ENCODE data around the gene KAT7. TPM values are rescaled to one million over a fixed set of nuclear protein-coding genes. Genes with fewer than 3 reads are reported as not detected.
"Not testable (repeated sequence)": the region's sequence is repeated elsewhere in the genome, so short reads cannot be mapped to it uniquely, and the experiment has no call there.

Gene KAT7
- total RNA-seq, 1 experiment from 2014 or later = 90.6 TPM

- no peak for DNase-seq
- Mint-ChIP-seq H3K4me3 (ENCODE audit: low read depth, unreplicated experiment) (no peak overlapping the region), H3K4me1 (ENCODE audit: low read depth, unreplicated experiment) (peaks cover 34% of the 10 kb centered on the region), H3K9me3 (ENCODE audit: low read depth, unreplicated experiment) (no peaks in the 10 kb centered on the region), H3K27me3 (ENCODE audit: unreplicated experiment) (no peaks in the 10 kb centered on the region), H3K36me3 (ENCODE audit: insufficient read depth, unreplicated experiment) (peaks cover 81% of the 10 kb centered on the region), H3K27ac (ENCODE audit: unreplicated experiment) (no peak overlapping the region)
- no TSS peak for BruUV-seq (replicated peaks)
- no peak for TF ChIP-seq CTCF (IDR thresholded peaks at IDR 0.05; ENCODE audit: unreplicated experiment)
- CTCF ChIA-PET = no interaction called here
- intact Hi-C loops (cut with micrococcal nuclease; ENCODE audit: unreplicated experiment) = no loop called here
Measured at GRCh38 chr17:49823614-49824013, 35.1 kb downstream of the KAT7 start.

GRCh38 chr17:49825645-49826044, 37.2 kb downstream of the KAT7 start:
- TF ChIP-seq CTCF (IDR thresholded peaks at IDR 0.05; ENCODE audit: unreplicated experiment) = no peak
- Mint-ChIP-seq H3K4me1 (ENCODE audit: low read depth, unreplicated experiment) (peaks cover 44% of the 10 kb centered on the region), H3K36me3 (ENCODE audit: insufficient read depth, unreplicated experiment) (peaks cover 86% of the 10 kb centered on the region), H3K27me3 (ENCODE audit: unreplicated experiment) (no peaks in the 10 kb centered on the region), H3K4me3 (ENCODE audit: low read depth, unreplicated experiment) (no peak overlapping the region), H3K27ac (ENCODE audit: unreplicated experiment) (no peak overlapping the region), H3K9me3 (ENCODE audit: low read depth, unreplicated experiment) (no peaks in the 10 kb centered on the region)
- intact Hi-C loops (cut with micrococcal nuclease; ENCODE audit: unreplicated experiment) = no loop called here
- DNase-seq = no peak
- no TSS peak for BruUV-seq (replicated peaks)
- CTCF ChIA-PET = no interaction called here

- H3K27me3 Mint-ChIP-seq (ENCODE audit: unreplicated experiment); H3K4me3 Mint-ChIP-seq (ENCODE audit: low read depth, unreplicated experiment); H3K9me3 Mint-ChIP-seq (ENCODE audit: low read depth, unreplicated experiment); intact Hi-C loops (cut with micrococcal nuclease; ENCODE audit: unreplicated experiment); DNase-seq; CTCF ChIA-PET: not testable (repeated sequence)
- H3K4me1 Mint-ChIP-seq (ENCODE audit: low read depth, unreplicated experiment) = peaks cover 22% of the 10 kb centered on the region
- H3K36me3 Mint-ChIP-seq (ENCODE audit: insufficient read depth, unreplicated experiment) = peaks cover 77% of the 10 kb centered on the region
- H3K27ac Mint-ChIP-seq (ENCODE audit: unreplicated experiment) = peak overlapping the region; percentile 50
- TSS peak; percentile 13 for BruUV-seq (replicated peaks)
Measured at GRCh38 chr17:49828325-49828724, 39.8 kb downstream of the KAT7 start.

- Mint-ChIP-seq H3K9me3 (ENCODE audit: low read depth, unreplicated experiment) (no peaks in the 10 kb centered on the region), H3K36me3 (ENCODE audit: insufficient read depth, unreplicated experiment) (peaks cover 74% of the 10 kb centered on the region), H3K27ac (ENCODE audit: unreplicated experiment) (no peak overlapping the region), H3K4me1 (ENCODE audit: low read depth, unreplicated experiment) (peaks cover 22% of the 10 kb centered on the region), H3K4me3 (ENCODE audit: low read depth, unreplicated experiment) (no peak overlapping the region), H3K27me3 (ENCODE audit: unreplicated experiment) (no peaks in the 10 kb centered on the region)
- DNase-seq = no peak
- intact Hi-C loops (cut with micrococcal nuclease; ENCODE audit: unreplicated experiment) = no loop called here
- TF ChIP-seq CTCF (IDR thresholded peaks at IDR 0.05; ENCODE audit: unreplicated experiment) = no peak
- no TSS peak for BruUV-seq (replicated peaks)
- CTCF ChIA-PET = no interaction called here
Measured at GRCh38 chr17:49829026-49829425, 40.5 kb downstream of the KAT7 start.

GRCh38 chr17:49830605-49831004, 42.1 kb downstream of the KAT7 start:
- CTCF ChIA-PET = interaction anchor here (0.6 to 1.4 kb wide), 3 partner anchors 9 to 814 kb away, joined by 3 to 4 read pairs (median 4); no protein-coding TSS in a partner anchor

More at GRCh38 chr17:49830605-49831004, 42.1 kb downstream of the KAT7 start:
- intact Hi-C loops (cut with micrococcal nuclease; ENCODE audit: unreplicated experiment) = no loop called here
- H3K27me3 Mint-ChIP-seq (ENCODE audit: unreplicated experiment) = no peaks in the 10 kb centered on the region
- H3K4me1 Mint-ChIP-seq (ENCODE audit: low read depth, unreplicated experiment) = peaks cover 29% of the 10 kb centered on the region
- TF ChIP-seq CTCF (IDR thresholded peaks at IDR 0.05; ENCODE audit: unreplicated experiment) = no peak
- peak overlapping the region; percentile 71 for H3K27ac Mint-ChIP-seq (ENCODE audit: unreplicated experiment)
- H3K9me3 Mint-ChIP-seq (ENCODE audit: low read depth, unreplicated experiment) = no peaks in the 10 kb centered on the region
- DNase-seq = no peak
- H3K36me3 Mint-ChIP-seq (ENCODE audit: insufficient read depth, unreplicated experiment) = peaks cover 66% of the 10 kb centered on the region
- no TSS peak for BruUV-seq (replicated peaks)
- peak overlapping the region; percentile 19 for H3K4me3 Mint-ChIP-seq (ENCODE audit: low read depth, unreplicated experiment)
